ENCODE measurements around the gene ALAS2.

DNA sequence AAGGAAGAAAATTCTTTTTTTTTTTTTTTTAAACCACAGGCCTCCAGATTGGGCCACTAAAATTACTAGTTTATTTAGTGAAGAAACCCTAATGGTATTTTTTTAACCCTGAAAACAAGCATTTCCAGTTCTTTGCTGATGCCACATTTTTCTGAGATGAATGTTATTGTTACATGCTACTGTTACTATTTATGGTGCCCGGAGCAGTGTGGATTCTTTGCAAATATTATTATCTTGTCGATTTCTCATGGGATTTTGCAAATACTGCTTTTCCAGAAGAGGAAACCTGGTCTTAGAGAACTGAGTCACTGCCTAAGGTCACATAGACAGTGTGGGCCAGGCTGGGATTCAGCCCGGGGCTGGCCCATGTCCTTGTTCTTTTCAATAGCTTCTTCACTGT, 8.7 kb upstream of the ALAS2 start:
- TF ChIP-seq, protein P1, sequence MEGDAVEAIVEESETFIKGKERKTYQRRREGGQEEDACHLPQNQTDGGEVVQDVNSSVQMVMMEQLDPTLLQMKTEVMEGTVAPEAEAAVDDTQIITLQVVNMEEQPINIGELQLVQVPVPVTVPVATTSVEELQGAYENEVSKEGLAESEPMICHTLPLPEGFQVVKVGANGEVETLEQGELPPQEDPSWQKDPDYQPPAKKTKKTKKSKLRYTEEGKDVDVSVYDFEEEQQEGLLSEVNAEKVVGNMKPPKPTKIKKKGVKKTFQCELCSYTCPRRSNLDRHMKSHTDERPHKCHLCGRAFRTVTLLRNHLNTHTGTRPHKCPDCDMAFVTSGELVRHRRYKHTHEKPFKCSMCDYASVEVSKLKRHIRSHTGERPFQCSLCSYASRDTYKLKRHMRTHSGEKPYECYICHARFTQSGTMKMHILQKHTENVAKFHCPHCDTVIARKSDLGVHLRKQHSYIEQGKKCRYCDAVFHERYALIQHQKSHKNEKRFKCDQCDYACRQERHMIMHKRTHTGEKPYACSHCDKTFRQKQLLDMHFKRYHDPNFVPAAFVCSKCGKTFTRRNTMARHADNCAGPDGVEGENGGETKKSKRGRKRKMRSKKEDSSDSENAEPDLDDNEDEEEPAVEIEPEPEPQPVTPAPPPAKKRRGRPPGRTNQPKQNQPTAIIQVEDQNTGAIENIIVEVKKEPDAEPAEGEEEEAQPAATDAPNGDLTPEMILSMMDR (tag by site-specific recombination; IDR thresholded peaks at IDR 0.05), result no peak
- no peak for TF ChIP-seq ZNF211 (tag by site-specific recombination; IDR thresholded peaks at IDR 0.05; ENCODE audit: low read depth)
- TF ChIP-seq, protein P2, sequence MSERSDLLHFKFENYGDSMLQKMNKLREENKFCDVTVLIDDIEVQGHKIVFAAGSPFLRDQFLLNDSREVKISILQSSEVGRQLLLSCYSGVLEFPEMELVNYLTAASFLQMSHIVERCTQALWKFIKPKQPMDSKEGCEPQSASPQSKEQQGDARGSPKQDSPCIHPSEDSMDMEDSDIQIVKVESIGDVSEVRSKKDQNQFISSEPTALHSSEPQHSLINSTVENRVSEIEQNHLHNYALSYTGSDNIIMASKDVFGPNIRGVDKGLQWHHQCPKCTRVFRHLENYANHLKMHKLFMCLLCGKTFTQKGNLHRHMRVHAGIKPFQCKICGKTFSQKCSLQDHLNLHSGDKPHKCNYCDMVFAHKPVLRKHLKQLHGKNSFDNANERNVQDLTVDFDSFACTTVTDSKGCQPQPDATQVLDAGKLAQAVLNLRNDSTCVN (tag by site-specific recombination; optimal IDR thresholded peaks at IDR 0.05), result no peak
- no peak for TF ChIP-seq ZXDB (tag by site-specific recombination; IDR thresholded peaks at IDR 0.05)
- TF ChIP-seq, protein P3, sequence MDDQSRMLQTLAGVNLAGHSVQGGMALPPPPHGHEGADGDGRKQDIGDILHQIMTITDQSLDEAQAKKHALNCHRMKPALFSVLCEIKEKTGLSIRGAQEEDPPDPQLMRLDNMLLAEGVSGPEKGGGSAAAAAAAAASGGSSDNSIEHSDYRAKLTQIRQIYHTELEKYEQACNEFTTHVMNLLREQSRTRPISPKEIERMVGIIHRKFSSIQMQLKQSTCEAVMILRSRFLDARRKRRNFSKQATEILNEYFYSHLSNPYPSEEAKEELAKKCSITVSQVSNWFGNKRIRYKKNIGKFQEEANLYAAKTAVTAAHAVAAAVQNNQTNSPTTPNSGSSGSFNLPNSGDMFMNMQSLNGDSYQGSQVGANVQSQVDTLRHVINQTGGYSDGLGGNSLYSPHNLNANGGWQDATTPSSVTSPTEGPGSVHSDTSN (CRISPR knock-in tag; IDR thresholded peaks at IDR 0.05), result no peak
- no peak for TF ChIP-seq BCL11A (tag by site-specific recombination; IDR thresholded peaks at IDR 0.05; ENCODE audit: low read depth)
- TF ChIP-seq KLF1 (tag by site-specific recombination; IDR thresholded peaks at IDR 0.05), result no peak
- TF ChIP-seq ZNF140 (tag by site-specific recombination; IDR thresholded peaks at IDR 0.05), result no peak
- TF ChIP-seq ZBTB7A (tag by site-specific recombination; IDR thresholded peaks at IDR 0.05; ENCODE audit: low read depth), result no peak
- TF ChIP-seq, protein P4, sequence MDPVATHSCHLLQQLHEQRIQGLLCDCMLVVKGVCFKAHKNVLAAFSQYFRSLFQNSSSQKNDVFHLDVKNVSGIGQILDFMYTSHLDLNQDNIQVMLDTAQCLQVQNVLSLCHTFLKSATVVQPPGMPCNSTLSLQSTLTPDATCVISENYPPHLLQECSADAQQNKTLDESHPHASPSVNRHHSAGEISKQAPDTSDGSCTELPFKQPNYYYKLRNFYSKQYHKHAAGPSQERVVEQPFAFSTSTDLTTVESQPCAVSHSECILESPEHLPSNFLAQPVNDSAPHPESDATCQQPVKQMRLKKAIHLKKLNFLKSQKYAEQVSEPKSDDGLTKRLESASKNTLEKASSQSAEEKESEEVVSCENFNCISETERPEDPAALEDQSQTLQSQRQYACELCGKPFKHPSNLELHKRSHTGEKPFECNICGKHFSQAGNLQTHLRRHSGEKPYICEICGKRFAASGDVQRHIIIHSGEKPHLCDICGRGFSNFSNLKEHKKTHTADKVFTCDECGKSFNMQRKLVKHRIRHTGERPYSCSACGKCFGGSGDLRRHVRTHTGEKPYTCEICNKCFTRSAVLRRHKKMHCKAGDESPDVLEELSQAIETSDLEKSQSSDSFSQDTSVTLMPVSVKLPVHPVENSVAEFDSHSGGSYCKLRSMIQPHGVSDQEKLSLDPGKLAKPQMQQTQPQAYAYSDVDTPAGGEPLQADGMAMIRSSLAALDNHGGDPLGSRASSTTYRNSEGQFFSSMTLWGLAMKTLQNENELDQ (tag by site-specific recombination; IDR thresholded peaks at IDR 0.05; ENCODE audit: low read depth), result no peak
